GM10248 (cell line): ENCODE results near the gene PDE6D.

Experiments
- CTCF ChIA-PET: fragments of 300-600 bp; sonication (Branson Sonifier 250); formaldehyde crosslinking; extraction: SDS; loops from one replicate; lab custom pipeline; 2021; ENCODE audit warnings: antibody characterized with exemption; lab: Yijun Ruan, JAX
- POLR2A ChIA-PET: fragments of 350-650 bp; sonication (Branson Sonifier 250); formaldehyde crosslinking; extraction: SDS; loops from one replicate; lab custom pipeline; 2020; ENCODE audit warnings: antibody characterized with exemption; lab: Yijun Ruan, JAX
- DNase-seq: peaks from one replicate; pipeline ENCODE4 v3.0.0; 2012; ENCODE audit errors: extremely low spot score
- TF ChIP-seq, protein P1 (sequence below): IDR thresholded peaks from 2 replicates; pipeline ENCODE4 v1.5.1; 2012; ENCODE audit warnings: mild to moderate bottlenecking, low read depth; ENCODE audit errors: extremely low read depth, missing control alignments, control extremely low read depth

PDE6D gene

DNA sequence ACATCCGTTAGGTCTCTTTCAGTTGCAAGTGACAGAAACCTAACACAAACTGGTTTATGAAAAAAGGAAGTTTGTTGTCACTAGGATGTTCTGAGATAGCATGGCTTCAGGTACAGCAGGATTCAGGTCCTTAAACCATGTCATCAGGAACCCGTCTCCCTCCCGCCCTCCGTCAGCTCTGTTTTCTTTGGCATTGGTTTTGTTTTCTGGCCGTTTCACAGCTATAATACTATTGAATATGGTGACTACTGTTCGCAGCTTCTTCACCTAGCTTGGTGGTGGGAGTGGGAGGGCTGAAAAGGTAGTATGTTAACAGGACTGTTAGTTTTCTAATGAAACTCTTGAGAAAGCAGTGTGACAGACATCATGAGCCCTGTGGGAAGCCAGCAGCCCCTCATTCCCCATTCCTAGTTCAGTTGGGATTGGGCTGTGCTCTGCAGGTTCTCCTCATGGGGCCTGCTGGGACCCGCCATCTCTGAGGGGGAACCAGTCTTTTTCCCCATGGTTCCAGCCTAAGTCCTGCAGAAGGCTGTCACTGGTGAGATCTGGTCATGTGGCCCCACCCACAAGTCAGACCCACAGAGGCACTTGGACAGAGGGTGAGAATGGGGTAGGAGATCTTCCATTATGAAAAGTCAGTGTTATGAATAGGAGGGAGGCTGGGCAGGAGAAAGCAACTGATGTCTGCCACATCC is 60.6 kb downstream of the PDE6D start:
- CTCF ChIA-PET, result interaction anchor here (0.9 to 12.1 kb wide), 8 partner anchors 9 to 159 kb away, joined by 3 to 531 read pairs (median 6); no protein-coding TSS in a partner anchor
- POLR2A ChIA-PET, result interaction anchor here (0.9 to 1.3 kb wide), 3 partner anchors 11 to 50 kb away, joined by 4 to 5 read pairs (median 4); partner anchors contain the start of gene PTMA
- TF ChIP-seq, protein P1, sequence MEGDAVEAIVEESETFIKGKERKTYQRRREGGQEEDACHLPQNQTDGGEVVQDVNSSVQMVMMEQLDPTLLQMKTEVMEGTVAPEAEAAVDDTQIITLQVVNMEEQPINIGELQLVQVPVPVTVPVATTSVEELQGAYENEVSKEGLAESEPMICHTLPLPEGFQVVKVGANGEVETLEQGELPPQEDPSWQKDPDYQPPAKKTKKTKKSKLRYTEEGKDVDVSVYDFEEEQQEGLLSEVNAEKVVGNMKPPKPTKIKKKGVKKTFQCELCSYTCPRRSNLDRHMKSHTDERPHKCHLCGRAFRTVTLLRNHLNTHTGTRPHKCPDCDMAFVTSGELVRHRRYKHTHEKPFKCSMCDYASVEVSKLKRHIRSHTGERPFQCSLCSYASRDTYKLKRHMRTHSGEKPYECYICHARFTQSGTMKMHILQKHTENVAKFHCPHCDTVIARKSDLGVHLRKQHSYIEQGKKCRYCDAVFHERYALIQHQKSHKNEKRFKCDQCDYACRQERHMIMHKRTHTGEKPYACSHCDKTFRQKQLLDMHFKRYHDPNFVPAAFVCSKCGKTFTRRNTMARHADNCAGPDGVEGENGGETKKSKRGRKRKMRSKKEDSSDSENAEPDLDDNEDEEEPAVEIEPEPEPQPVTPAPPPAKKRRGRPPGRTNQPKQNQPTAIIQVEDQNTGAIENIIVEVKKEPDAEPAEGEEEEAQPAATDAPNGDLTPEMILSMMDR, result no peak
- no peak for DNase-seq

DNA sequence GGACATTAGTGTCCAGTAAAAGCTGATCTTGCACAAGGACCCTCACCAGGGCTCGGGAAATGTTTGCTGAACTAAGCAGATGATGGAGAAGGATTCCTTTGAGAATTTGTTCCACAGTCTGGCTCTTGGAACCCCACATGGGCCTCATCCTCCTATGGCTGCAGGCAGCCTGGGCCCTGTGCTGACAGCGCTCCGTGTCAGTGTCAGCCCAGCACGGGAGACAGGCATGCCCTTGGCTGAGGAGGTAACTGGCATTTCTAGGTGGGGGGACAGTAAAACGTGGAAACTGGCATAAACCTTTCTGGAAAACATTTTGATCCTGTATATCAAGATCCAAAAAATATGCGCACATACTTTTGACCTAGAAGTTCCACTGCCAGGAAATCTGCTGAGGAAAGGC is 62.3 kb downstream of the PDE6D start:
- POLR2A ChIA-PET, result no interaction called here
- TF ChIP-seq, protein P1, result no peak
- CTCF ChIA-PET, result interaction anchor here (1.5 to 12.1 kb wide), 3 partner anchors 37 to 160 kb away, joined by 3 to 531 read pairs (median 210); no protein-coding TSS in a partner anchor
- no peak for DNase-seq

DNA sequence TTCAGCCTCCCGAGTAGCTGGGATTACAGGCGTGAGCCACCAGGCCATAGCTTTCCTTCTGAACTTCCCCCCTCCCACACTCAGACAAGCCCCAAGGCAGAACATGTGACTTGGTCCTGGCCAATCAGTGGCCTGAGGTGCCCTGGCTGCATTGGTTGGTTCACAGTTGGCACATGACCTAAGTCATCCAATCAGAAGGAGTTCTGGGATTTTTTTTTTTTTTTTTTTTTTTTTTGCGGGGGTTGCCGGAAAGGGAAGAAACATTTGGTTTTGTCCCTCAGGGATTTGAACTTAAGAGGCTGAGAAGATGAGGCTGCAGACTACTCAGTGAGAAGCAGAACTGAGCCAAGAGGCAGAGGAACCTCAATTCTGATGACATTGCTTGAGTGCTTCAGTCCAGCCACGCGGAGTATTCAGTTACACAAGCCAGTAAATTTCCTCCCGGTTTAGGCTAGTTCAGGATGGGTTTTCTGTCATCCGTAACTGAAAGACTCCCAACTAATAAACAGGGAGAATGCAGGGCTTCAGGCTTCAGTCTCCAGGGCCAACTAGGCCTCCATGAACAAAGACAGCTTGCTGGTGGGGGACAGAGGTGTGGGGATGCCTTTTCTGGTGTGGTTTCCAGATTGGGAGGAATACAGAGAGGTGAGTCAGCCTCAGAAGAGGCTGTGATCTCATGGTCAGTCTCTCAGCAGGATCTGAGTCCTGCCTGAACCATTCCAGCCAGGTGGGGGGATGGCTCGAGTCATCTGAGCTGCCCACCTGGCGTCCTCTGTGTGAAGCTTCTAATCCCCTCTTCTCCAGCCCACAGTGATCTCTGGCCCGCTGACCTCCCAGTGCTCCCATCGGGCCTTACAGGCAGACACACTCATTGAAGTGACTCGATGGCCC is 63.6 kb downstream of the PDE6D start:
- CTCF ChIA-PET, result interaction anchor here (0.8 to 12.1 kb wide), 17 partner anchors 7 to 200 kb away, joined by 3 to 531 read pairs (median 5); partner anchors contain the start of gene PTMA
- TF ChIP-seq, protein P1, result no peak
- POLR2A ChIA-PET, result interaction anchor here (0.7 to 1.0 kb wide), 2 partner anchors 9 to 221 kb away, joined by 6 to 7 read pairs; partner anchors contain the start of gene PTMA
- peak; percentile 72 for DNase-seq

DNA sequence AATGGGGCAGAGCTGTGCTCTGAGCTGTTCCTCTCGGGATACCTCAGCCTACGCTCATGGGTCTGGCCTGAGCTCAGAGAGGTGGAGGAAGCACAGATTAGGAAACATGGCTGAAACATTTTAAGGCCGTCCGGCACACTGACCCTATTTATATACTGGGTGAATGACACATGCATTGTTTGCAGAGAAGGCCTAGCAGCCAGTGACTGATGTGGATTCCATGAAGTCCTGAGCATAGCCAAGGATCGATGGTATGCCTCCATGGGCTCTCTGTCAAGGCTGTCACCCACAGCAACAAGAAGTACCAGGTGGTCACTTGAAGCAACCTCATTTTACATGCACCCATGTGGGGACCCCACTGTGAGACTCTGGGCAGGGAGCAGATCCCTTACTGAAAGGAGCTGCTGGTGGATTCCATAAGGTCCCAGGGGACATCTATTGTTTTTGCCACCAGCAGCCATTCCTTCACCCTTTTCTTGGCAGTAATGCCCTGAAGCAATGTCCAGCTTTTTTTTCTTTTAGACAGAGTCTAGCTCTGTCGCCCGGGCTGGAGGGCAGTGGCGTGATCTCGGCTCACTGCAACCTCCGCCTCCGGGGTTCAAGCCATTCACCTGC is 64.3 kb downstream of the PDE6D start:
- ChIA-PET CTCF (interaction anchor here (0.8 to 12.1 kb wide), 21 partner anchors 8 to 200 kb away, joined by 3 to 531 read pairs (median 7); partner anchors contain the start of gene PTMA), POLR2A (interaction anchor here (0.7 to 1.0 kb wide), 2 partner anchors 9 to 221 kb away, joined by 6 to 7 read pairs; partner anchors contain the start of gene PTMA)
- TF ChIP-seq, protein P1, result no peak
- no peak for DNase-seq

DNA sequence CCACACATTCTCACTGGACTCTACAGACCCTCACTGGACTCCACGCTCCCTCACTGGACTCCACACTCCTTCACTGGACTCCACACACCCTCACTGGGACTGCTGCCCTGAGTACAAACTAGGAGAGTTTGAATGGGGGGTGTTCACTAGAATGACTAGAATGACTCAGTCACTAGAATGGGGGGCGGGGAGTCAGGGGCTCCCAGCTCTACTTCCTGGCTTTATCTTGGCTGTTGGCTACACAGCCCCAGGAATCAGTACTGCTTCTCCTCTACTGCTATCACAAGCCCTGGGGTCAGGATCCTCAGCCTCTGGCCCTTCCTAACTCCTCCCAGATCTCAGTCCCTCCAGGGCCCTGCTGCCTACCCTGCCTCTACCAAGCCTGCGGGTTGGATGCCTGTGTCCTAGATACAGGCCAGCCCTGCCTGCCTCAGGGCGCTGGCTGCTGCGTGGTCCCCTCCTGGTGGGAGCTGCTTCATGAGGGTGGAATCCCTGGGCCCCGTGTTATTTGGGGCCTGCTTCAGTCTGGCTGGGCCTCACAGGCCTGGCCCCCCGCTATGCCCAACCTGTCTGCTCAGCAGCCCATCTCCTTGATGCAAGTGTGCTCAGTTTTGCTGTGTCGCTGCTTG is 65.0 kb downstream of the PDE6D start:
- POLR2A ChIA-PET, result interaction anchor here (1.0 to 4.0 kb wide), 4 partner anchors 8 to 111 kb away, joined by 5 to 31 read pairs (median 10); partner anchors contain the start of gene PTMA
- DNase-seq, result no peak
- CTCF ChIA-PET, result interaction anchor here (0.8 to 12.1 kb wide), 22 partner anchors 9 to 153 kb away, joined by 3 to 531 read pairs (median 10); no protein-coding TSS in a partner anchor
- TF ChIP-seq, protein P1, result no peak
